NCI-H2196 treated with DMSO at 0.1 percent for 48 hours (cell line): Measurements from ENCODE around the gene EHMT2.
"Not testable (repeated sequence)": the region's sequence is repeated elsewhere in the genome, so short reads cannot be mapped to it uniquely, and the experiment has no call there.

Experiments
- DNase-seq: peaks from one replicate; lab custom pipeline; 2025; ENCODE audit not compliant: unreplicated experiment; lab: John Stamatoyannopoulos, UW

The EHMT2 gene

GRCh38 chr6:31897612-31898382, at the start of gene EHMT2:
Gene EHMT2, minus strand, starts transcription at chr6:31897698. Its CDS starts 21 bp downstream, at chr6:31897677.
- DNase-seq, result peak; percentile 71

GRCh38 chr6:31947070-31947675, 49.7 kb upstream of the EHMT2 start:
- no peak for DNase-seq

GRCh38 chr6:31946370-31946885, 48.9 kb upstream of the EHMT2 start:
- DNase-seq, result no peak

- DNase-seq, result no peak
These were observed 48.2 kb upstream of the EHMT2 start, which contains the start of gene CFB for GRCh38 chr6:31945507-31946369. Gene CFB, plus strand, starts transcription at chr6:31946095. Its CDS starts 127 bp downstream, at chr6:31946222.

- DNase-seq, result no peak
These were observed 47.6 kb upstream of the EHMT2 start for GRCh38 chr6:31945154-31945506.

- DNase-seq, result no peak
These were observed 46.2 kb upstream of the EHMT2 start for GRCh38 chr6:31943742-31944141.

- DNase-seq, result no peak
These were observed 42.8 kb upstream of the EHMT2 start for GRCh38 chr6:31940256-31940664.

- no peak for DNase-seq
These were observed 38.3 kb upstream of the EHMT2 start for GRCh38 chr6:31935823-31936222.

GRCh38 chr6:31935021-31935420, 37.5 kb upstream of the EHMT2 start:
- no peak for DNase-seq

- DNase-seq, result no peak
These were observed 36.0 kb upstream of the EHMT2 start for GRCh38 chr6:31933537-31933936.

GRCh38 chr6:31932137-31932536, 34.6 kb upstream of the EHMT2 start:
- DNase-seq, result not testable (repeated sequence)

GRCh38 chr6:31930962-31931361, 33.5 kb upstream of the EHMT2 start:
- DNase-seq, result no peak

- DNase-seq, result no peak
These were observed 31.1 kb upstream of the EHMT2 start for GRCh38 chr6:31928672-31928939.

GRCh38 chr6:31927863-31928671, 30.6 kb upstream of the EHMT2 start:
- no peak for DNase-seq

- DNase-seq, result no peak
These were observed 29.9 kb upstream of the EHMT2 start, which contains the start of gene C2 for GRCh38 chr6:31927242-31927862. Gene C2, plus strand, starts transcription at chr6:31927717. Its CDS starts 36 bp downstream, at chr6:31927753.

GRCh38 chr6:31922942-31923341, 25.4 kb upstream of the EHMT2 start:
- DNase-seq, result no peak

GRCh38 chr6:31920811-31921210, 23.3 kb upstream of the EHMT2 start:
- no peak for DNase-seq

GRCh38 chr6:31919624-31920303, 22.3 kb upstream of the EHMT2 start:
- no peak for DNase-seq

GRCh38 chr6:31918069-31918720, 20.7 kb upstream of the EHMT2 start:
- no peak for DNase-seq
